HCT116 (cell line): ENCODE data around the gene MISP.

Experiments used
- CEBPB ChIP-seq: IDR thresholded peaks from 2 replicates; pipeline ENCODE4 v1.6.1; 2012; ENCODE audit warnings: low read depth
- ELF1 ChIP-seq: IDR thresholded peaks from 2 replicates; pipeline ENCODE4 v1.6.1; 2012; ENCODE audit warnings: low read depth, borderline replicate concordance
- EZH2phosphoT487 ChIP-seq: fragments of 200-600 bp; IDR thresholded peaks from 2 replicates; pipeline ENCODE4 v1.6.1; 2018; ENCODE audit warnings: antibody characterized with exemption, borderline replicate concordance
- SP1 ChIP-seq: IDR thresholded peaks from 2 replicates; pipeline ENCODE4 v1.6.1; 2012; ENCODE audit warnings: low read depth
- YY1 ChIP-seq: IDR thresholded peaks from 2 replicates; pipeline ENCODE4 v1.6.1; 2011; ENCODE audit warnings: low read length, low read depth, moderate library complexity, mild to moderate bottlenecking; ENCODE audit not compliant: insufficient replicate concordance; ENCODE audit errors: extremely low read depth
- TF ChIP-seq, protein P1 (sequence below), 3 experiments: fragments of 200-600 bp in 1 of 3; sonication (generic) in 1 of 3; IDR thresholded peaks in 2 of 3; conservative IDR thresholded peaks in 1 of 3; 2 replicates each; pipeline ENCODE4 v1.5.1; 2012 to 2017; ENCODE audit warnings: low read depth in 2 of 3, low read length in 2 of 3, antibody characterized with exemption in 1 of 3, borderline replicate concordance in 1 of 3, control low read depth in 1 of 3, mild to moderate bottlenecking in 1 of 3, mixed read lengths in 1 of 3, mixed run types in 1 of 3, moderate library complexity in 1 of 3; ENCODE audit not compliant: insufficient read depth in 1 of 3

DNA sequence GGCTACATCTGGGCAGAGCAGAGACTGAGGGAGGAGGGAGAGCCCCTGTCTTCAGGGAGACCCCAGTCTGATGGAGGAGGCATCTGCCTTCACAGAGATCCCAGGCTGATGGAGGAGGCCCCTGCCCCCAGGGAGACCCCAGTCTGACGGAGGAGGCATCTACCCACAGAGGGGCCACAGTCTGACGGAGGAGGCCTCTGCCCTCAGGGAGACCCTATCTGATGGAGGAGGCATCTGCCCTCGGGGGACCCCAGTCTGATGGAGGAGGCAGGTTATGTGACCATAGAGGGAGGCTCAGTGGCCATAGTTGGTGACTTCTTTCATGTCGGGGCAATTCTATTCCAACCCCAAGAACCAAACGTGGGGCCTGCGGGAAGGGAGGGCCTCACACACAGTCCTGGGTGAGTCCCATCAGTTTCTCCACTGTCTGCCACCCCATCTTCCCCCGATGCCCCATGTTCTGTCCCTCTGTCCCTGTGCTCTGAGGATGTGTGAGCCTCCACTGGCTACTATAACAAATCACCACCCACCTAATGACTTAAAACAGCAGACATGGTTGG is 14.3 kb downstream of the MISP start:
- no peak for TF ChIP-seq SP1
- TF ChIP-seq, protein P1, sequence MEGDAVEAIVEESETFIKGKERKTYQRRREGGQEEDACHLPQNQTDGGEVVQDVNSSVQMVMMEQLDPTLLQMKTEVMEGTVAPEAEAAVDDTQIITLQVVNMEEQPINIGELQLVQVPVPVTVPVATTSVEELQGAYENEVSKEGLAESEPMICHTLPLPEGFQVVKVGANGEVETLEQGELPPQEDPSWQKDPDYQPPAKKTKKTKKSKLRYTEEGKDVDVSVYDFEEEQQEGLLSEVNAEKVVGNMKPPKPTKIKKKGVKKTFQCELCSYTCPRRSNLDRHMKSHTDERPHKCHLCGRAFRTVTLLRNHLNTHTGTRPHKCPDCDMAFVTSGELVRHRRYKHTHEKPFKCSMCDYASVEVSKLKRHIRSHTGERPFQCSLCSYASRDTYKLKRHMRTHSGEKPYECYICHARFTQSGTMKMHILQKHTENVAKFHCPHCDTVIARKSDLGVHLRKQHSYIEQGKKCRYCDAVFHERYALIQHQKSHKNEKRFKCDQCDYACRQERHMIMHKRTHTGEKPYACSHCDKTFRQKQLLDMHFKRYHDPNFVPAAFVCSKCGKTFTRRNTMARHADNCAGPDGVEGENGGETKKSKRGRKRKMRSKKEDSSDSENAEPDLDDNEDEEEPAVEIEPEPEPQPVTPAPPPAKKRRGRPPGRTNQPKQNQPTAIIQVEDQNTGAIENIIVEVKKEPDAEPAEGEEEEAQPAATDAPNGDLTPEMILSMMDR (IDR thresholded peaks at IDR 0.05 in 2 of 3, conservative IDR thresholded peaks at IDR 0.05 in 1 of 3; ENCODE audit: borderline replicate concordance in 1 of 3, insufficient read depth in 1 of 3, low read depth in 2 of 3, low read length in 2 of 3), result no peak
- no peak for TF ChIP-seq EZH2phosphoT487
- TF ChIP-seq ELF1, result no peak
- TF ChIP-seq YY1, result no peak
- TF ChIP-seq CEBPB, result no peak
